Fibroblast of lung (primary cell): ENCODE measurements around the gene MXI1.

Experiments used
- CTCF ChIP-seq, 2 donors: IDR thresholded peaks in 1 of 2; conservative IDR thresholded peaks in 1 of 2; 1 replicate in 1 of 2; 2 replicates in 1 of 2; pipeline ENCODE4 v1.5.1; 2011 to 2012; ENCODE audit warnings: low read length in 2 of 2, control low read depth in 1 of 2, inconsistent platforms in 1 of 2, low read depth in 1 of 2, mild to moderate bottlenecking in 1 of 2
- EZH2 ChIP-seq: IDR thresholded peaks from 2 replicates; pipeline ENCODE4 v1.5.1; 2012; ENCODE audit warnings: low read length, control low read depth, mild to moderate bottlenecking; ENCODE audit errors: missing control alignments

GRCh38 chr10:110259317-110259716 lies 51.9 kb downstream of the MXI1 start:
- TF ChIP-seq CTCF (conservative IDR thresholded peaks at IDR 0.05 in 1 of 2, IDR thresholded peaks at IDR 0.05 in 1 of 2; ENCODE audit: low read depth in 1 of 2, low read length in 2 of 2) (no peak), EZH2 (no peak)
